Astrocyte of the spinal cord (primary cell): ENCODE data around the gene G6PC2.

Experiments used
- DNase-seq: peaks from one replicate; pipeline ENCODE4 v3.0.0; 2011; ENCODE audit warnings: low read depth, low spot score
- H3K4me3 ChIP-seq: 2 replicates; pipeline ENCODE4 v1.5.1; 2011; ENCODE audit warnings: low read depth, mild to moderate bottlenecking, low read length, moderate library complexity
- in situ Hi-C: cut with HindIII; loops from 2 replicates; pipeline ENCODE4 v1.10.0; 2017; ENCODE audit warnings: low sequenced_read_pairs
- TF ChIP-seq, protein P1 (sequence below): IDR thresholded peaks from 2 replicates; pipeline ENCODE4 v1.5.1; 2012; ENCODE audit warnings: low read depth, mild to moderate bottlenecking, low read length, inconsistent platforms

Gene G6PC2

GRCh38 chr2:168892327-168892726 is 8.8 kb upstream of the G6PC2 start:
- in situ Hi-C loops, result no loop called here
- DNase-seq, result no peak
- H3K4me3 ChIP-seq, result no peak overlapping the region
- TF ChIP-seq, protein P1, sequence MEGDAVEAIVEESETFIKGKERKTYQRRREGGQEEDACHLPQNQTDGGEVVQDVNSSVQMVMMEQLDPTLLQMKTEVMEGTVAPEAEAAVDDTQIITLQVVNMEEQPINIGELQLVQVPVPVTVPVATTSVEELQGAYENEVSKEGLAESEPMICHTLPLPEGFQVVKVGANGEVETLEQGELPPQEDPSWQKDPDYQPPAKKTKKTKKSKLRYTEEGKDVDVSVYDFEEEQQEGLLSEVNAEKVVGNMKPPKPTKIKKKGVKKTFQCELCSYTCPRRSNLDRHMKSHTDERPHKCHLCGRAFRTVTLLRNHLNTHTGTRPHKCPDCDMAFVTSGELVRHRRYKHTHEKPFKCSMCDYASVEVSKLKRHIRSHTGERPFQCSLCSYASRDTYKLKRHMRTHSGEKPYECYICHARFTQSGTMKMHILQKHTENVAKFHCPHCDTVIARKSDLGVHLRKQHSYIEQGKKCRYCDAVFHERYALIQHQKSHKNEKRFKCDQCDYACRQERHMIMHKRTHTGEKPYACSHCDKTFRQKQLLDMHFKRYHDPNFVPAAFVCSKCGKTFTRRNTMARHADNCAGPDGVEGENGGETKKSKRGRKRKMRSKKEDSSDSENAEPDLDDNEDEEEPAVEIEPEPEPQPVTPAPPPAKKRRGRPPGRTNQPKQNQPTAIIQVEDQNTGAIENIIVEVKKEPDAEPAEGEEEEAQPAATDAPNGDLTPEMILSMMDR, result no peak

GRCh38 chr2:168894101-168894500 is 7.0 kb upstream of the G6PC2 start:
- in situ Hi-C loops, result no loop called here
- no peak overlapping the region for H3K4me3 ChIP-seq
- TF ChIP-seq, protein P1, result no peak
- DNase-seq, result no peak

DNA sequence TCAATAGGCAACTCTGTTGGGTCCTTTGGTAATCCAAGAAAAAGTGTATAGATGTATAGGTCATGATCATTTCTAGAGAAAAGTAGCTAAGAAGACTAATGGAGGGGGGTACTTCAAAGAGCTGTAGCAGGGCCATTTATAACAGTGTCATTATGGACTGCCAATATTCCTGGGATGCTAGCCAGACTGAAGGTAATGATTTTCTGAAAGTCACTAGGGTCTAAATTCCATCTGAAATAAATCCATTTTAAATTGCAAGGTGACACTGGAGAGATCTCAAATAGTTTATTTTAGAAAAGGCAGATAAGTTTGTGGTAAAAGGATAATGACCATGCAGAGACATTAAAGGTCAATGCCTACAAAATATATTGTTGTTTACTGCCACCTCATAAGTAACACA is 6.4 kb upstream of the G6PC2 start:
- in situ Hi-C loops, result no loop called here
- TF ChIP-seq, protein P1, result no peak
- DNase-seq, result no peak
- H3K4me3 ChIP-seq, result no peak overlapping the region

GRCh38 chr2:168895771-168896170 is 5.3 kb upstream of the G6PC2 start:
- H3K4me3 ChIP-seq, result no peak overlapping the region
- in situ Hi-C loops, result no loop called here
- TF ChIP-seq, protein P1, result no peak
- no peak for DNase-seq

- in situ Hi-C loops, result no loop called here
- TF ChIP-seq, protein P1, result no peak
- H3K4me3 ChIP-seq, result no peak overlapping the region
- DNase-seq, result no peak
Observed at GRCh38 chr2:168896783-168897182, 4.3 kb upstream of the G6PC2 start.

- no peak overlapping the region for H3K4me3 ChIP-seq
- TF ChIP-seq, protein P1, result no peak
- no peak for DNase-seq
- in situ Hi-C loops, result no loop called here
Observed at GRCh38 chr2:168897449-168897848, 3.6 kb upstream of the G6PC2 start.

DNA sequence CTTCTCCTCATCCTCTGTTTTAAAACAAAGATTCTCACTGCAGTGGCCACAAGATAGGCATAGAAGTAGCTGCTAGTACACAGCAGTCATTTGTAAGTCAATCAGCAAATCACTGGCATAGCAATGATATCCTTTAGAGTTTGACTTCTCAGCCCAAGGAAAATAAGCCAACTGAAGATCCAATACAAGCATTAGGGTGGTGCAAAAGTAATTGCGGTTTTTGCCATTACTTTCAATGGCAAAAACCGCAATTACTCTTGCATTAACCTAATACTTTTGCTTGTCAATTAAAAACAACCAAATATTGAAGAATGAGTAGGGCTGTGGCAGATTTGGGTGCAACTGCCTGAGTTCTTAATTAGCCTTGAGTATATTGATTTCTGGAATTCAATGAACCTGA is 2.8 kb downstream of the G6PC2 start:
- no peak for DNase-seq
- TF ChIP-seq, protein P1, result no peak
- no peak overlapping the region for H3K4me3 ChIP-seq
- in situ Hi-C loops, result no loop called here
